DOHH2 (cell line): ENCODE data around the gene CHRNB2.

Experiments
- H3F3A ChIP-seq: fragments of 200-600 bp; sonication (generic), shearing (Covaris generic); 2 replicates; pipeline ENCODE4 v1.6.0; 2016; ENCODE audit warnings: antibody characterized with exemption, mild to moderate bottlenecking; ENCODE audit not compliant: control insufficient read depth, insufficient read depth
- H3K27ac ChIP-seq: fragments of 200-600 bp; sonication (generic); 2 replicates; pipeline ENCODE4 v1.5.1; 2014; ENCODE audit warnings: low read depth, mild to moderate bottlenecking, low read length, moderate library complexity
- H3K27me3 ChIP-seq: fragments of 200-600 bp; sonication (generic); 2 replicates; pipeline ENCODE4 v1.6.1; 2014; ENCODE audit warnings: mild to moderate bottlenecking, low read length, mixed read lengths; ENCODE audit not compliant: control insufficient read depth
- H3K36me3 ChIP-seq: fragments of 200-600 bp; sonication (generic); 2 replicates; pipeline ENCODE4 v1.6.1; 2014; ENCODE audit warnings: mild to moderate bottlenecking, low read length, moderate library complexity, mixed read lengths; ENCODE audit not compliant: control insufficient read depth
- H3K4me1 ChIP-seq: fragments of 200-600 bp; sonication (generic); 2 replicates; pipeline ENCODE4 v1.6.1; 2014; ENCODE audit warnings: mild to moderate bottlenecking, low read length, mixed read lengths; ENCODE audit not compliant: control insufficient read depth
- H3K4me2 ChIP-seq: fragments of 200-600 bp; sonication (generic); 2 replicates; pipeline ENCODE4 v1.6.0; 2014; ENCODE audit warnings: mild to moderate bottlenecking, low read length, moderate library complexity
- H3K4me3 ChIP-seq: fragments of 200-600 bp; sonication (generic); 2 replicates; pipeline ENCODE4 v1.5.1; 2014; ENCODE audit warnings: mild to moderate bottlenecking, low read length, mixed read lengths
- H3K79me2 ChIP-seq: fragments of 200-600 bp; sonication (generic); 2 replicates; pipeline ENCODE4 v1.6.1; 2014; ENCODE audit warnings: mild to moderate bottlenecking, low read length, mixed read lengths; ENCODE audit not compliant: control insufficient read depth
- H3K9me2 ChIP-seq: fragments of 200-600 bp; sonication (generic); replicated peaks from 2 replicates; pipeline ENCODE4 v1.6.1; 2014; ENCODE audit warnings: mild to moderate bottlenecking, low read length, mixed read lengths; ENCODE audit not compliant: control insufficient read depth
- H3K9me3 ChIP-seq: fragments of 200-600 bp; sonication (generic); 2 replicates; pipeline ENCODE4 v1.6.1; 2014; ENCODE audit warnings: antibody characterized with exemption, low read length, mixed read lengths; ENCODE audit not compliant: control insufficient read depth, insufficient read depth
- H4K20me1 ChIP-seq: fragments of 200-600 bp; sonication (generic); 2 replicates; pipeline ENCODE4 v1.6.0; 2014; ENCODE audit warnings: low read depth, mild to moderate bottlenecking, antibody characterized with exemption, low read length, moderate library complexity; ENCODE audit not compliant: control insufficient read depth, insufficient read depth
- EZH2phosphoT487 ChIP-seq: fragments of 200-600 bp; sonication (generic); IDR thresholded peaks from 2 replicates; pipeline ENCODE4 v1.6.1; 2017; ENCODE audit warnings: borderline replicate concordance, mild to moderate bottlenecking, antibody characterized with exemption, low read length, moderate library complexity, mixed read lengths
- TF ChIP-seq, protein P1 (sequence below): fragments of 200-600 bp; sonication (generic); IDR thresholded peaks from one replicate; pipeline ENCODE4 v1.5.1; 2014; ENCODE audit warnings: antibody characterized with exemption, mild to moderate bottlenecking, low read depth, low read length; ENCODE audit not compliant: poor library complexity, severe bottlenecking

CHRNB2 gene

DNA sequence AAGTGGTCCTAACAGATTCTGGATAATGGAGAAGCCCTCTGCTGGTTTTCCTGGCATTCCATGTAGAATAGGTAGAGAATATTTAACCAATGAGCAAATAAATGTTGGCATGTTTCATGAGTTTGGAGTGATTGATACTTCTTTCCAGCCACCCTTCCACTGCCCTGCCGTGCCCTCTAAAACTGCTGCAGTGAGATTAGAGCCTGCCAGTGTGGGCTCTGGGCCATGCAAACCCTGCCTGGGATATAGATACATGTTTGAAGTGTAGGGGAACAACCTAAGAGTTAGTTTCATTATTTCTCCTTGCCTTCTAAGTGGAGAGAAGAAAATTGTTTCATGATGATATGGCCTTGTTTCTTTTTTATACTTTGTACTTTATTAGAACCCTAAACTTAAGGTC, 19.6 kb upstream of the CHRNB2 start:
- H3F3A ChIP-seq, result peaks cover 17% of the 10 kb centered on the region; the same call in 1 of the 2 replicates
- H3K9me3 ChIP-seq, result no peaks in the 10 kb centered on the region
- no peaks in the 10 kb centered on the region for H3K4me1 ChIP-seq
- no peak overlapping the region for H3K27ac ChIP-seq
- peaks cover 52% of the 10 kb centered on the region for H3K36me3 ChIP-seq
- no peaks in the 10 kb centered on the region for H3K9me2 ChIP-seq
- H3K4me2 ChIP-seq, result no peak overlapping the region
- H3K79me2 ChIP-seq, result no peaks in the 10 kb centered on the region
- no peak overlapping the region for H3K4me3 ChIP-seq
- H3K27me3 ChIP-seq, result no peaks in the 10 kb centered on the region
- peaks cover 7% of the 10 kb centered on the region; the same call in 1 of the 2 replicates for H4K20me1 ChIP-seq
- TF ChIP-seq, protein P1, sequence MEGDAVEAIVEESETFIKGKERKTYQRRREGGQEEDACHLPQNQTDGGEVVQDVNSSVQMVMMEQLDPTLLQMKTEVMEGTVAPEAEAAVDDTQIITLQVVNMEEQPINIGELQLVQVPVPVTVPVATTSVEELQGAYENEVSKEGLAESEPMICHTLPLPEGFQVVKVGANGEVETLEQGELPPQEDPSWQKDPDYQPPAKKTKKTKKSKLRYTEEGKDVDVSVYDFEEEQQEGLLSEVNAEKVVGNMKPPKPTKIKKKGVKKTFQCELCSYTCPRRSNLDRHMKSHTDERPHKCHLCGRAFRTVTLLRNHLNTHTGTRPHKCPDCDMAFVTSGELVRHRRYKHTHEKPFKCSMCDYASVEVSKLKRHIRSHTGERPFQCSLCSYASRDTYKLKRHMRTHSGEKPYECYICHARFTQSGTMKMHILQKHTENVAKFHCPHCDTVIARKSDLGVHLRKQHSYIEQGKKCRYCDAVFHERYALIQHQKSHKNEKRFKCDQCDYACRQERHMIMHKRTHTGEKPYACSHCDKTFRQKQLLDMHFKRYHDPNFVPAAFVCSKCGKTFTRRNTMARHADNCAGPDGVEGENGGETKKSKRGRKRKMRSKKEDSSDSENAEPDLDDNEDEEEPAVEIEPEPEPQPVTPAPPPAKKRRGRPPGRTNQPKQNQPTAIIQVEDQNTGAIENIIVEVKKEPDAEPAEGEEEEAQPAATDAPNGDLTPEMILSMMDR, result no peak
- TF ChIP-seq EZH2phosphoT487, result no peak

DNA sequence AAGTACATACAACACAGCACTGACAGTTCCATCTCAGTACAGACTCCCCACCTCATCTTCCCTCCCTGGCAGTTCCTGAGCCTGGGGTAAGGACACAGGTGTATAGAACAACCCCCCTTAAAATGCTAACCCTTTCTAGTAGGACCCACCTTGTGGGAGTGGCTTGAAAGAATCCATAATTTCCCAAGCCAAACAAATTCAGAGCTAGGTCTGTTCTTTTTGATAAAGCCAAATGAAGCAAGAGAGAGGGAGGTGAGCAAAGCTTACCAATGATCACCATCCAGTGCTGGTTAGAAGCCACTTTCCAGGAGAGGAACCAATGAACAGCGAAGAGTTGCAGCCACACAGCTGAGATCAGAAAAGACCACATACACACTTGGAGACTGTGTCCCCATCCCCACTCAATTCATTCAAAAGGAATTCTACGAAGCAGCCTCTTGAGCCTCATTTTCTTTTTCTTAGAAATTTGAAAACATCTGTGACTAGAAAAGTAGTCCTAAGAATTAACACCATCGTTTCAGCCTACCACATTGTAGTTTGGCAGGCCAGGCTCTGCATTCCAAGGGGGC, 18.3 kb upstream of the CHRNB2 start:
- Histone ChIP-seq H3K79me2 (no peaks in the 10 kb centered on the region), H3K9me3 (no peaks in the 10 kb centered on the region), H3K27ac (no peak overlapping the region), H3K36me3 (peaks cover 64% of the 10 kb centered on the region), H3K9me2 (no peaks in the 10 kb centered on the region), H3F3A (peaks cover 17% of the 10 kb centered on the region; the same call in 1 of the 2 replicates), H3K4me1 (no peaks in the 10 kb centered on the region), H4K20me1 (peaks cover 7% of the 10 kb centered on the region; the same call in 1 of the 2 replicates), H3K4me3 (no peak overlapping the region), H3K27me3 (no peaks in the 10 kb centered on the region), H3K4me2 (peak overlapping the region; percentile 5; the same call in 1 of the 2 replicates)
- TF ChIP-seq, protein P1, result no peak
- no peak for TF ChIP-seq EZH2phosphoT487

DNA sequence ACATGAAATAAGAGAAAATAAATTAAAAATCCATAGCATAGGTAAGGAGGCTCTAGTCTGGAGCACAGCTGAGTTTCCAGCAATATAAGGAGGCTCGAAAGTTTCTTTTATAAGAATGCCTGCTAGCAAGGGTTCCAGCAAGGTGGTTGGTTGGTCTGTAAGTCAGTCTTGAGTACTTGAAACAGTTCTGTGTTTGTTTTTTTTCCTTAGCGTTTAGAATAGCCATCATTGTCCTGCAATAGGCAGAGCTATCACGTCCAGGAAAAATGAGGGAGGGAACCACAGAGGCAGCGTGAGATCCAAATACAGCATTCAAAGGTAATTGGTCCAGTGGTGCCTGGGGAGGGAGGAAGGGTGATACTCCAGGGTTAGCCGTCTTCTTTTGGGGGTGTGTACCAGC, 17.5 kb upstream of the CHRNB2 start:
- H3K4me3 ChIP-seq, result no peak overlapping the region
- no peaks in the 10 kb centered on the region for H3K27me3 ChIP-seq
- H3K79me2 ChIP-seq, result peaks cover 1% of the 10 kb centered on the region
- H3F3A ChIP-seq, result peaks cover 17% of the 10 kb centered on the region; the same call in 1 of the 2 replicates
- H3K4me1 ChIP-seq, result no peaks in the 10 kb centered on the region
- H3K36me3 ChIP-seq, result peaks cover 72% of the 10 kb centered on the region
- TF ChIP-seq, protein P1, result no peak
- TF ChIP-seq EZH2phosphoT487, result no peak
- no peak overlapping the region for H3K27ac ChIP-seq
- H4K20me1 ChIP-seq, result peaks cover 7% of the 10 kb centered on the region; the same call in 1 of the 2 replicates
- H3K9me2 ChIP-seq, result no peaks in the 10 kb centered on the region
- H3K9me3 ChIP-seq, result no peaks in the 10 kb centered on the region
- no peak overlapping the region for H3K4me2 ChIP-seq
